Activated B cell treated with CpG ODN at 0.5 μM for 24 hours (primary cell): ENCODE data around the gene PDE10A. TPM values are rescaled to one million over a fixed set of nuclear protein-coding genes. Genes with fewer than 3 reads are reported as not detected.

Experiments
- ATAC-seq: fragments of 200-7000 bp; cut with Tn5 transposase; one replicate; pipeline ENCODE4 v1.10.0; 2021; ENCODE audit warnings: low read depth, mild to moderate bottlenecking, moderate library complexity
- CTCF ChIA-PET: fragments of 350-600 bp; sonication (Branson Sonifier 250); formaldehyde crosslinking; loops from one replicate; lab custom pipeline; 2021; ENCODE audit warnings: antibody characterized with exemption; lab: Charles Lee
- POLR2A ChIA-PET: fragments of 350-600 bp; sonication (Branson Sonifier 250); formaldehyde crosslinking; loops from one replicate; lab custom pipeline; 2021; ENCODE audit warnings: antibody characterized with exemption; lab: Charles Lee
- DNase-seq: peaks from one replicate; pipeline ENCODE4 v3.0.0; 2022
- H3K27ac Mint-ChIP-seq: one replicate; pipeline ENCODE4 v1.8.0; 2020; ENCODE audit warnings: mixed read lengths
- H3K27me3 Mint-ChIP-seq: one replicate; pipeline ENCODE4 v1.8.0; 2021; ENCODE audit warnings: mixed read lengths
- H3K36me3 Mint-ChIP-seq: one replicate; pipeline ENCODE4 v1.8.0; 2021; ENCODE audit warnings: low read depth, mixed read lengths
- H3K4me1 Mint-ChIP-seq: one replicate; pipeline ENCODE4 v1.8.0; 2021; ENCODE audit warnings: mixed read lengths
- H3K4me3 Mint-ChIP-seq: one replicate; pipeline ENCODE4 v1.8.0; 2020; ENCODE audit warnings: mild to moderate bottlenecking, mixed read lengths
- H3K9me3 Mint-ChIP-seq: one replicate; pipeline ENCODE4 v1.8.0; 2020; ENCODE audit warnings: mixed read lengths
- intact Hi-C: fragments of 100-400 bp; cut with micrococcal nuclease; formaldehyde crosslinking; loops from one replicate; pipeline ENCODE4 v1.15.1; 2024
- total RNA-seq: library from RNA; stranded (reverse); gene quantifications from 2 replicates; pipeline ENCODE4 v1.2.3, GENCODE V29; 2022
- TF ChIP-seq, protein P1 (sequence below): fragments of 200-600 bp; IDR thresholded peaks from one replicate; pipeline ENCODE4 v1.8.0; 2022; ENCODE audit warnings: antibody characterized with exemption, mild to moderate bottlenecking

The PDE10A gene
- total RNA-seq, 1 donor from 2014 or later, result not detected

DNA sequence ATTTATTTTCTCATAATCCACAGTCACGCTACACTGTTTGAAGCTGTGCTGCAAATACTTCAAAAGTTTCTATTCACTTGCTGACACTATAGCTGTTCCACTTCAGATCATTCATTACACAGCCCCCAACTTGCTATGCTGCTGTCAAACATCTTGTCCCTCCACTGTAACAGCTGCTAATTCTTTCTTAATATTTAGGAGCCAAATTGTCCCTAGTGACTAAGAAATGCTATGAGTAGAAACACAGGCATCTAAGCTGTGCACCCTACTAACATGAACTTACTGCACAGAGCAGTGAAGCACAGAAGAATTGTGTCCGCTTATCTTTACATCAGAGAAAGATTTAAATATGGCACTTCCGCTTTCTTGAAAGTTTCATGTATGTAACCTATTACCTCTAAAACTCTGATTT, 91.3 kb downstream of the PDE10A start:
- Mint-ChIP-seq H3K4me1 (no peaks in the 10 kb centered on the region), H3K27me3 (no peaks in the 10 kb centered on the region), H3K4me3 (no peak overlapping the region), H3K9me3 (no peaks in the 10 kb centered on the region), H3K36me3 (no peaks in the 10 kb centered on the region), H3K27ac (no peak overlapping the region)
- ATAC-seq (no peak), DNase-seq (no peak)
- POLR2A ChIA-PET, result no interaction called here
- TF ChIP-seq, protein P1, sequence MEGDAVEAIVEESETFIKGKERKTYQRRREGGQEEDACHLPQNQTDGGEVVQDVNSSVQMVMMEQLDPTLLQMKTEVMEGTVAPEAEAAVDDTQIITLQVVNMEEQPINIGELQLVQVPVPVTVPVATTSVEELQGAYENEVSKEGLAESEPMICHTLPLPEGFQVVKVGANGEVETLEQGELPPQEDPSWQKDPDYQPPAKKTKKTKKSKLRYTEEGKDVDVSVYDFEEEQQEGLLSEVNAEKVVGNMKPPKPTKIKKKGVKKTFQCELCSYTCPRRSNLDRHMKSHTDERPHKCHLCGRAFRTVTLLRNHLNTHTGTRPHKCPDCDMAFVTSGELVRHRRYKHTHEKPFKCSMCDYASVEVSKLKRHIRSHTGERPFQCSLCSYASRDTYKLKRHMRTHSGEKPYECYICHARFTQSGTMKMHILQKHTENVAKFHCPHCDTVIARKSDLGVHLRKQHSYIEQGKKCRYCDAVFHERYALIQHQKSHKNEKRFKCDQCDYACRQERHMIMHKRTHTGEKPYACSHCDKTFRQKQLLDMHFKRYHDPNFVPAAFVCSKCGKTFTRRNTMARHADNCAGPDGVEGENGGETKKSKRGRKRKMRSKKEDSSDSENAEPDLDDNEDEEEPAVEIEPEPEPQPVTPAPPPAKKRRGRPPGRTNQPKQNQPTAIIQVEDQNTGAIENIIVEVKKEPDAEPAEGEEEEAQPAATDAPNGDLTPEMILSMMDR, result no peak
- intact Hi-C loops, result no loop called here
- CTCF ChIA-PET, result no interaction called here

DNA sequence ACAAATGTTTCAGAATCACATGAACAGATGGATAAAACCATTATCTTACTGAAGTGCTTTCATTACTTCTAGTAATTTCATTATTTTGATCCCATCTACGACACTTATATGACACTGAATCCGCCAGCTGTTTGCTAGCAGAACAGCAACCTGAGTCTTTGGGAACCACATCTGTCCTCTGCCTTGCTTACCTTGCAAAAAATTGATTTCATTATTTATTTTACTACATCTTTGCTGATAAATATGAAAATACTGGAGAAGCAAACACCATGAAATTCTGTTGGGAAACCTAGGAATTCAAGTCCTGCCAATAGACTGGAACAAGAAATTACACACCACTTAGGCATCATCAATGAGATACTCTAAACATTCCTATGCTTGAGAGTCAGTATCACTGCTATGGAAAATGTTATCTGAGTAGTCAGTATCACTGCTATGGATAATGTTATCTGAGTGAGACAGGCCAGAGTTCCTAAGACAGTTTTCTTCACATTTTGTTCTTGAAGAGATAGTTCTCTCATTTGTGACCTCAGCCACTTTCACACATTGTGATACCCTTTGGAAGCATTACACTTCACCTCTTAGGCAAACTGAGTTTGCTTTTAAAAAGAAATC, 91.9 kb downstream of the PDE10A start:
- Mint-ChIP-seq H3K4me1 (no peaks in the 10 kb centered on the region), H3K27ac (no peak overlapping the region), H3K9me3 (no peaks in the 10 kb centered on the region), H3K27me3 (no peaks in the 10 kb centered on the region), H3K36me3 (no peaks in the 10 kb centered on the region), H3K4me3 (no peak overlapping the region)
- ATAC-seq (no peak), DNase-seq (no peak)
- TF ChIP-seq, protein P1, result no peak
- POLR2A ChIA-PET, result no interaction called here
- intact Hi-C loops, result no loop called here
- CTCF ChIA-PET, result no interaction called here

DNA sequence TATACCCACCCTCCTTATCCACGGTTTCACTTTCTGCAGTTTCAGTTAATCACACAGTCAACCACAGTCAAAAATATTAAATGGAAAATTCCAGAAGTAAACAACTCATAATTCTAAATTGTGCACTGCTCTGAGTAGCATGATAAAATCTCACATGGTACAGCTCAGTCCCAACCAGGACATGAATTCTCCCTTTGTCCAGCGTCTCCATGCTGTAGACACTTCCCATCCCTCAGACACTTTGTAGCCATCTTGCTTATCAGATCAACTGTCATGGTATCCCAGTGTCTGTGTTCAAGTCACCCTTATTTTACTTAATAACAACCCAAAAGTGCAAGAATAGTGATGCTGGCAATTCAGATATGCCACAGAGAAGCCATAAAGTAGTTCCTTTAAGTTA, 94.7 kb downstream of the PDE10A start:
- H3K27me3 Mint-ChIP-seq, result no peaks in the 10 kb centered on the region
- H3K9me3 Mint-ChIP-seq, result peaks cover 3% of the 10 kb centered on the region
- DNase-seq (no peak), ATAC-seq (no peak)
- intact Hi-C loops, result no loop called here
- H3K4me3 Mint-ChIP-seq, result no peak overlapping the region
- ChIA-PET CTCF (no interaction called here), POLR2A (no interaction called here)
- no peaks in the 10 kb centered on the region for H3K36me3 Mint-ChIP-seq
- no peaks in the 10 kb centered on the region for H3K4me1 Mint-ChIP-seq
- no peak overlapping the region for H3K27ac Mint-ChIP-seq
- TF ChIP-seq, protein P1, result no peak

DNA sequence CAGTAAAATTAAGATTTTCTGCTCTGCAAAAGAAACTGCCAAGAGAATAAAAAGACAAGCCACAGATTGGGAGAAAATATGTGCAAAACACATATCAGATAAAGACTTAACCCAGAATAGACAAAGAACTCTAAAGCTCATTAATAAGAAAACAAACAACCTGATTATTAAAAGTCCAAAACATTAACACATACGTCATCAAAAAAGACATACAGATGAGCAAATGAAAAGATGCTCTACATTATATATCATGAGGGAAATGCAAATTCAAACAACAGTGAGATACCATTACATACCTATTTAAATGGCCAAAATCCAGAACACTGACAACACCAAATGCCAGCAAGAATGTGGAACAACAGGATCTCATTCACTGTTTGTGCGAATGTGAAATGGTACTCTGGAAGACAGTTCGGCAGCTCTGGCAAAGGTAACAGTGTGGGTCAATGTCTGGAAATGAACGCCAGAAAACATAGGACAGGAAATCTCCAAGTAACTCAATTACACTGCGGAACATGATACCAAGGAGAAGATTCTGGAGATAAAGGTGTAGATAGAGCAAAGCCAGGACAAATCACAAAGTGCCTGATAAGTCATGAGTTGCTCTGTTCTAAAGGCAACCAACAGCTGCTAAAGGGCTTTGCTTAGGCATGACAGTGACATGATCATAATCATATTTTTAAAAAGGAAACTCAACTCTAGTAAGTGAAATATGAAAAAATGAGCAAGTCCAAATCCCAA, 96.8 kb downstream of the PDE10A start:
- ChIA-PET CTCF (no interaction called here), POLR2A (no interaction called here)
- intact Hi-C loops, result no loop called here
- no peak for ATAC-seq
- H3K27me3 Mint-ChIP-seq, result no peaks in the 10 kb centered on the region
- TF ChIP-seq, protein P1, result no peak
- H3K27ac Mint-ChIP-seq, result no peak overlapping the region
- DNase-seq, result no peak
- H3K4me3 Mint-ChIP-seq, result no peak overlapping the region
- H3K4me1 Mint-ChIP-seq, result no peaks in the 10 kb centered on the region
- H3K36me3 Mint-ChIP-seq, result no peaks in the 10 kb centered on the region
- H3K9me3 Mint-ChIP-seq, result peaks cover 3% of the 10 kb centered on the region

DNA sequence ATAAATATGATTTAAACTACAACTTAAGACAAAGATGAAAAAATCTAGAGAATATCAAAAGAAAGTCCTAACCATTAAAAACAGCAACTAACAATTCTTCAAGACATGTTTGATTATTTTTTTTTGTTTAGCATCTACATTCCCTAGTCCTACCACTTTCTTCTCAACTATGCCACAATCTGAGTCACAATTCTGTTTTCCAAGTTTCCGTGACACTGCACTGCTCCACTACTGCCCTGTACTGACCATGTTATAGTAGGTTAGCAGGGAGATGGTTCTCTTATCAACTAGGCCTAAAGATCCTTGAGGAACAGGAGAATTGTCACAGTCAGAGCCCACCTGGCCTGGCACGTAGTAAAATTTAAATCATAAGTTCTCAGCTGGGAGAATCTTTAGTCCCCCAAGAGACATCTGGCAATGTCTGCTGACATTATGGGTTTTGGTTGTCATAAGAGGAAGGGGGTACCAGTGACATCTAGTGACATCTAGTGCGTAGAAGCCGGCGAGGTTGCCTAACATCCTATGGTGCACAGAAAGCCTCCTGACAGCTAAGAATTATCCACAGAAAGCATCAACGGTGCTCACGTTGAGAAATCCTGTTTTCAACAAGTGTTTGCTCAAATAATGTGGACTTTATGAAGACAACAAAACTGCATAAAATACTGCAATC, 100.5 kb downstream of the PDE10A start:
- no peak for DNase-seq
- no peak overlapping the region for H3K27ac Mint-ChIP-seq
- no peaks in the 10 kb centered on the region for H3K27me3 Mint-ChIP-seq
- no peaks in the 10 kb centered on the region for H3K36me3 Mint-ChIP-seq
- TF ChIP-seq, protein P1, result no peak
- ATAC-seq, result no peak
- peaks cover 5% of the 10 kb centered on the region for H3K9me3 Mint-ChIP-seq
- H3K4me3 Mint-ChIP-seq, result no peak overlapping the region
- H3K4me1 Mint-ChIP-seq, result no peaks in the 10 kb centered on the region
- ChIA-PET CTCF (no interaction called here), POLR2A (no interaction called here)
- intact Hi-C loops, result no loop called here
